C4-2B (cell line): Measurements from ENCODE around the gene SOX4.

Experiments used
- ZFX ChIP-seq: fragments of 450-650 bp; IDR thresholded peaks from 2 replicates; pipeline ENCODE4 v1.6.1; 2017
- TF ChIP-seq, protein P1 (sequence below): fragments of 450-650 bp; conservative IDR thresholded peaks from 2 replicates; pipeline ENCODE4 v1.5.1; 2017; ENCODE audit warnings: mild to moderate bottlenecking

DNA sequence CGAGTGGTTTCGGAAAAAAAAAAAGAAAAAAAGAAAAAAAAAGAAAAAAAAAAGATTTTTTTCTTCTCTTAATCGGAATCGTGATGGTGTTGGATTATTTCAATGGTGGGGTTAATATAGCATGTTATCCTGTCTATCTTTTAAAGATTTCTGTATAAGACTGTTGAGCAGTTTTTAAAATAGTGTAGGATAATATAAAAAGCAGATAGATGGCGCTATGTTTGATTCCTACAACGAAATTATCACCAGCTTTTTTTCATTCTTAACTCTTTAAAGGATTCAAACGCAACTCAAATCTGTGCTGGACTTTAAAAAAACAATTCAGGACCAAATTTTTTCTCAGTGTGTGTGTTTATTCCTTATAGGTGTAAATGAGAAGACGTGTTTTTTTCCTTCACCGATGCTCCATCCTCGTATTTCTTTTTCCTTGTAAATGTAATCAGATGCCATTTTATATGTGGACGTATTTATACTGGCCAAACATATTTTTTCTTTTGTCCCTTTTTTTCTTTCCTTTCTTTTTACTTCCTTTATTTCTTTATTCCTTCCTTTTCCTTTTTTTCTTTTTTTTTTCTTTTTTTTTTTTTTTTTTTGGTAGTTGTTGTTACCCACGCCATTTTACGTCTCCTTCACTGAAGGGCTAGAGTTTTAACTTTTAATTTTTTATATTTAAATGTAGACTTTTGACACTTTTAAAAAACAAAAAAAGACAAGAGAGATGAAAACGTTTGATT, 3.6 kb downstream of the SOX4 start:
- TF ChIP-seq, protein P1, sequence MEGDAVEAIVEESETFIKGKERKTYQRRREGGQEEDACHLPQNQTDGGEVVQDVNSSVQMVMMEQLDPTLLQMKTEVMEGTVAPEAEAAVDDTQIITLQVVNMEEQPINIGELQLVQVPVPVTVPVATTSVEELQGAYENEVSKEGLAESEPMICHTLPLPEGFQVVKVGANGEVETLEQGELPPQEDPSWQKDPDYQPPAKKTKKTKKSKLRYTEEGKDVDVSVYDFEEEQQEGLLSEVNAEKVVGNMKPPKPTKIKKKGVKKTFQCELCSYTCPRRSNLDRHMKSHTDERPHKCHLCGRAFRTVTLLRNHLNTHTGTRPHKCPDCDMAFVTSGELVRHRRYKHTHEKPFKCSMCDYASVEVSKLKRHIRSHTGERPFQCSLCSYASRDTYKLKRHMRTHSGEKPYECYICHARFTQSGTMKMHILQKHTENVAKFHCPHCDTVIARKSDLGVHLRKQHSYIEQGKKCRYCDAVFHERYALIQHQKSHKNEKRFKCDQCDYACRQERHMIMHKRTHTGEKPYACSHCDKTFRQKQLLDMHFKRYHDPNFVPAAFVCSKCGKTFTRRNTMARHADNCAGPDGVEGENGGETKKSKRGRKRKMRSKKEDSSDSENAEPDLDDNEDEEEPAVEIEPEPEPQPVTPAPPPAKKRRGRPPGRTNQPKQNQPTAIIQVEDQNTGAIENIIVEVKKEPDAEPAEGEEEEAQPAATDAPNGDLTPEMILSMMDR, result peak; percentile 77
- no peak for TF ChIP-seq ZFX
